B cell (primary cell): Measurements from ENCODE around the gene NUDT3. TPM values are rescaled to one million over a fixed set of nuclear protein-coding genes. Genes with fewer than 3 reads are reported as not detected.
"Not testable (repeated sequence)": the region's sequence is repeated elsewhere in the genome, so short reads cannot be mapped to it uniquely, and the experiment has no call there.

ENCODE experiments used
- ATAC-seq: fragments of 200-7000 bp; cut with Tn5 transposase; one replicate; pipeline ENCODE4 v1.10.0; 2021; ENCODE audit warnings: low read depth, mild to moderate bottlenecking, moderate number of reproducible peaks, moderate library complexity
- CTCF ChIA-PET: fragments of 350-600 bp; sonication (Branson Sonifier 250); formaldehyde crosslinking; loops from one replicate; lab custom pipeline; 2021; ENCODE audit warnings: antibody characterized with exemption, inconsistent platforms; lab: Charles Lee
- POLR2A ChIA-PET: fragments of 350-600 bp; sonication (Branson Sonifier 250); formaldehyde crosslinking; loops from one replicate; lab custom pipeline; 2021; ENCODE audit warnings: antibody characterized with exemption; lab: Charles Lee
- DNase-seq: peaks from one replicate; pipeline ENCODE4 v3.0.0; 2013
- H2AFZ ChIP-seq: 2 replicates; pipeline ENCODE4 v1.6.1; 2012; ENCODE audit warnings: mild to moderate bottlenecking, low read depth, low read length; ENCODE audit not compliant: insufficient read depth, poor library complexity, severe bottlenecking
- H3K27ac ChIP-seq, 2 donors: 1 replicate in 1 of 2; 2 replicates in 1 of 2; pipeline ENCODE4 v1.5.1; 2012 to 2013; ENCODE audit warnings: low read length in 2 of 2, mild to moderate bottlenecking in 2 of 2, moderate library complexity in 1 of 2
- H3K27me3 ChIP-seq, 4 experiments: fragments of 200-600 bp in 1 of 4; sonication (generic) in 1 of 4; replicated peaks in 1 of 4; 1 replicate in 2 of 4; 2 replicates in 2 of 4; pipeline versions ENCODE4 v1.6.1 to v1.7.0; 2013 to 2016; ENCODE audit warnings: low read length in 3 of 4, mild to moderate bottlenecking in 2 of 4, mixed read lengths in 1 of 4, moderate library complexity in 1 of 4; ENCODE audit not compliant: insufficient read depth in 4 of 4, control insufficient read depth in 3 of 4; ENCODE audit errors: control extremely low read depth in 1 of 4
- H3K36me3 ChIP-seq, 2 experiments: replicated peaks in 1 of 2; 1 replicate in 1 of 2; 2 replicates in 1 of 2; pipeline versions ENCODE4 v1.6.1 to v1.7.1; 2013; ENCODE audit warnings: low read length in 1 of 2; ENCODE audit not compliant: insufficient read depth in 2 of 2, control insufficient read depth in 1 of 2; ENCODE audit errors: control extremely low read depth in 1 of 2, extremely low read depth in 1 of 2
- H3K4me1 ChIP-seq, 2 donors: fragments of 200-600 bp in 1 of 2; sonication (generic) in 1 of 2; 1 replicate in 1 of 2; 2 replicates in 1 of 2; pipeline versions ENCODE4 v1.5.1 to v1.6.1; 2013 to 2017; ENCODE audit warnings: low read length in 2 of 2; ENCODE audit not compliant: control insufficient read depth in 2 of 2, insufficient read depth in 2 of 2
- H3K4me2 ChIP-seq: replicated peaks from 2 replicates; pipeline ENCODE3; 2012; ENCODE audit warnings: mild to moderate bottlenecking, low read depth, low read length; ENCODE audit not compliant: poor library complexity, severe bottlenecking
- H3K4me3 ChIP-seq, 5 experiments: fragments of 200-600 bp in 1 of 5; sonication (generic) in 1 of 5; 1 replicate in 3 of 5; 2 replicates in 2 of 5; pipeline versions ENCODE4 v1.5.1 to v1.7.0; 2011 to 2016; ENCODE audit warnings: low read length in 4 of 5, mild to moderate bottlenecking in 4 of 5, low read depth in 2 of 5, control low read depth in 1 of 5, moderate library complexity in 1 of 5; ENCODE audit not compliant: insufficient read depth in 1 of 5; ENCODE audit errors: control extremely low read depth in 1 of 5, extremely low read depth in 1 of 5
- H3K79me2 ChIP-seq: fragments of 200-600 bp; sonication (generic); one replicate; pipeline ENCODE4 v1.6.0; 2016; ENCODE audit warnings: low read length; ENCODE audit not compliant: control insufficient read depth, insufficient read depth
- H3K9ac ChIP-seq: fragments of 200-600 bp; sonication (generic); 2 replicates; pipeline ENCODE4 v1.6.1; 2017; ENCODE audit warnings: mild to moderate bottlenecking, low read length, moderate library complexity
- H3K9me3 ChIP-seq, 3 donors: one replicate each; pipeline versions ENCODE4 v1.6.1 to v1.7.1; 2013; ENCODE audit warnings: low read length in 2 of 3; ENCODE audit not compliant: control insufficient read depth in 2 of 3, insufficient read depth in 1 of 3; ENCODE audit errors: control extremely low read depth in 1 of 3
- H4K20me1 ChIP-seq: 2 replicates; pipeline ENCODE4 v1.6.0; 2012; ENCODE audit warnings: mild to moderate bottlenecking, low read length; ENCODE audit not compliant: insufficient read depth, control insufficient read depth, poor library complexity, severe bottlenecking
- H3K27ac Mint-ChIP-seq: one replicate; pipeline ENCODE4 v1.8.0; 2021; ENCODE audit warnings: mixed read lengths
- H3K27me3 Mint-ChIP-seq: one replicate; pipeline ENCODE4 v1.8.0; 2021; ENCODE audit warnings: mixed read lengths
- H3K4me1 Mint-ChIP-seq: one replicate; pipeline ENCODE4 v1.8.0; 2021; ENCODE audit warnings: mixed read lengths
- H3K4me3 Mint-ChIP-seq: one replicate; pipeline ENCODE4 v1.8.0; 2021; ENCODE audit warnings: mixed read lengths
- H3K9me3 Mint-ChIP-seq: one replicate; pipeline ENCODE4 v1.8.0; 2022; ENCODE audit warnings: mixed read lengths; ENCODE audit not compliant: insufficient read depth
- EZH2 ChIP-seq: IDR thresholded peaks from 2 replicates; pipeline ENCODE4 v1.6.1; 2012; ENCODE audit warnings: borderline replicate concordance, low read depth, mild to moderate bottlenecking, moderate library complexity, low read length; ENCODE audit not compliant: insufficient read depth, poor library complexity, severe bottlenecking
- WGBS: methylation state at CpG from one replicate; pipeline ENCODE4 v1.1.5; 2013; ENCODE audit warnings: missing lambda C conversion rate; ENCODE audit not compliant: insufficient coverage; 5-methylcytosine and 5-hydroxymethylcytosine counted together
- intact Hi-C: fragments of 100-400 bp; cut with micrococcal nuclease; formaldehyde crosslinking; loops from one replicate; pipeline ENCODE4 v1.10.0; 2022
- polyA plus RNA-seq: library from polyadenylated mRNA; depleted of rRNA; stranded (reverse); fragments of >200 nt; gene quantifications from 2 replicates; pipeline ENCODE4 v1.2.3, GENCODE V29; 2012
- total RNA-seq, 2 donors: library from RNA; stranded (reverse); fragments of 120-200 nt in 1 of 2; gene quantifications; 1 replicate in 1 of 2; 2 replicates in 1 of 2; pipeline versions ENCODE4 v1.2.3 to v1.2.4, GENCODE V29; 2013 to 2022
- TF ChIP-seq, protein P1 (sequence below): fragments of 200-600 bp; IDR thresholded peaks from one replicate; pipeline ENCODE4 v1.8.0; 2022; ENCODE audit warnings: antibody characterized with exemption, mild to moderate bottlenecking

NUDT3 gene
- total and polyA plus RNA-seq, 2 donors (not counting 1 experiment from before 2014, with no cell fraction given) = 18.2 to 37.4 TPM

DNA sequence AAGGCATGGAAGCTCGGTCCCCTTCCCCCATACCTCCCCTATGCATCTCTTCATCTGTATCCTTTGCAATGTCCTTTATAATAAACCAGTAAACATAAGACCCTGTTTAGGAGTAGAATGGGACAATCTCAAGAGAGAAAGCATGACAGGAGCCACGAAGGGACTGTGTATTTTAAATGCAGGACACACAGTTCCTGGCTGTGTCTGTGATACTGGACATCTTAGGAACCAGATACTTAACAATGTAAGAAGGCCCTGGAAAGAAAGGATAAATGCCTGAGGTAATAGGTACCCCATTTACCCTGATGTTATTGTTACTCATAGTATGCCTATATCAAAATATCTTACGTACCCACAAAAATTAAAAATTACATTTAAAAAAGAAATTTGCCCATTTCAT is 36.6 kb downstream of the NUDT3 start:
- POLR2A ChIA-PET = no interaction called here
- Histone ChIP-seq H3K36me3 (no peaks in the 10 kb centered on the region), H2AFZ (no peak overlapping the region), H3K9ac (no peak overlapping the region), H3K27ac (no peak overlapping the region), H3K4me3 (no peak overlapping the region), H4K20me1 (peaks cover 33% of the 10 kb centered on the region), H3K79me2 (peaks cover 93% of the 10 kb centered on the region), H3K4me2 (no peak overlapping the region), H3K9me3 (no peaks in the 10 kb centered on the region), H3K27me3 (no peaks in the 10 kb centered on the region), H3K4me1 (peaks cover 5 to 7% of the 10 kb centered on the region in 2 donors)
- H3K4me1 Mint-ChIP-seq = peaks cover 32% of the 10 kb centered on the region
- no peaks in the 10 kb centered on the region for H3K27me3 Mint-ChIP-seq
- no peak overlapping the region for H3K4me3 Mint-ChIP-seq
- CTCF ChIA-PET = no interaction called here
- DNase-seq (no peak), ATAC-seq (no peak)
- H3K9me3 Mint-ChIP-seq = no peaks in the 10 kb centered on the region
- intact Hi-C loops = no loop called here
- TF ChIP-seq, protein P1, sequence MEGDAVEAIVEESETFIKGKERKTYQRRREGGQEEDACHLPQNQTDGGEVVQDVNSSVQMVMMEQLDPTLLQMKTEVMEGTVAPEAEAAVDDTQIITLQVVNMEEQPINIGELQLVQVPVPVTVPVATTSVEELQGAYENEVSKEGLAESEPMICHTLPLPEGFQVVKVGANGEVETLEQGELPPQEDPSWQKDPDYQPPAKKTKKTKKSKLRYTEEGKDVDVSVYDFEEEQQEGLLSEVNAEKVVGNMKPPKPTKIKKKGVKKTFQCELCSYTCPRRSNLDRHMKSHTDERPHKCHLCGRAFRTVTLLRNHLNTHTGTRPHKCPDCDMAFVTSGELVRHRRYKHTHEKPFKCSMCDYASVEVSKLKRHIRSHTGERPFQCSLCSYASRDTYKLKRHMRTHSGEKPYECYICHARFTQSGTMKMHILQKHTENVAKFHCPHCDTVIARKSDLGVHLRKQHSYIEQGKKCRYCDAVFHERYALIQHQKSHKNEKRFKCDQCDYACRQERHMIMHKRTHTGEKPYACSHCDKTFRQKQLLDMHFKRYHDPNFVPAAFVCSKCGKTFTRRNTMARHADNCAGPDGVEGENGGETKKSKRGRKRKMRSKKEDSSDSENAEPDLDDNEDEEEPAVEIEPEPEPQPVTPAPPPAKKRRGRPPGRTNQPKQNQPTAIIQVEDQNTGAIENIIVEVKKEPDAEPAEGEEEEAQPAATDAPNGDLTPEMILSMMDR = no peak
- TF ChIP-seq EZH2 = no peak
- WGBS = no CpG with 5 or more reads among the region's 3 CpGs
- no peak overlapping the region for H3K27ac Mint-ChIP-seq

DNA sequence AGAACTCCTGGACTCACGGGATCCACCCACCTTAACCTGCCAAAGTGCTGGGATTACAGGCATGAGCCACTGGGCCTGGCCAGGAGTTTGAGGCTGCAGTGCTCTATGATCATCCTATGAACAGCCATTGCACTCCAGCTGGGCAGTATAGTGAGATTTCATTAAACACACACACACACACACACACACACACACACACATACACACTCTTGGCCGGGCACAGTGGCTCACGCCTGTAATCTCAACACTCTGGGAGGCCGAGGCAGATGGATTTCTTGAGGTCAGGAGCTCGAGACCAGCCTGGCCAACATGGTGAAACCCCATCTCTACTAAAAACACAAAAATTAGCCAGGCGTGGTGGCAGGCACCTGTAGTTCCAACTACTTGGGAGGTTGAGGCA is 38.2 kb downstream of the NUDT3 start:
- DNase-seq, H3K27me3 Mint-ChIP-seq, H2AFZ ChIP-seq, H3K36me3 ChIP-seq, H3K27ac Mint-ChIP-seq, H3K27ac ChIP-seq, H3K4me3 ChIP-seq, H3K9me3 Mint-ChIP-seq, H3K9me3 ChIP-seq, H3K4me3 Mint-ChIP-seq, H3K4me2 ChIP-seq, H3K9ac ChIP-seq, ATAC-seq, H3K27me3 ChIP-seq, intact Hi-C loops: not testable (repeated sequence)
- Histone ChIP-seq H3K79me2 (peaks cover 90% of the 10 kb centered on the region), H4K20me1 (peaks cover 28% of the 10 kb centered on the region), H3K4me1 (peaks cover 8 to 15% of the 10 kb centered on the region in 2 donors)
- 82% methylated on average over 2 of the region's 6 CpGs for WGBS
- ChIA-PET POLR2A (interaction anchor here (0.8 kb wide), 1 partner anchor 11 kb away, joined by 4 read pairs; no protein-coding TSS in a partner anchor), CTCF (interaction anchor here (0.6 kb wide), 2 partner anchors 30 to 61 kb away, joined by 3 to 4 read pairs; no protein-coding TSS in a partner anchor)
- peaks cover 30% of the 10 kb centered on the region for H3K4me1 Mint-ChIP-seq

DNA sequence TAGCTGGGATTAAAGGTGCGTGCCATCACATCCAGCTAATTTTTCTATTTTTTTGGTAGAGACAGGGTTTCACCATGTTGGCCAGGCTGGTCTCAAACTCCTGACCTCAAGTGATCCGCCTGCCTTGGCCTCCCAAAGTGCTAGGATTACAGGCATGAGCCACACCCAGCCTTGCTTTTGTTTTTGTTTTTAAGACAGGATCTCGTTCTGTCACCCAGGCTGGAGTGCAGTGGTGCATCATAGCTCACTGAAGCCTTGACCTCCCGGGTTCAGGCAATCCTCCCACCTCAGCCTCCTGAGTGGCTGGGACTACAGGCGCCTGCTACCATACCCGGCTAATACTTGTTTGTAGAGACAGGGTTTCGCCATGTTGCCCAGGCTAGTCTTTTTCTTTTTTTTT is 38.9 kb downstream of the NUDT3 start:
- POLR2A ChIA-PET, H3K4me2 ChIP-seq, H3K4me3 Mint-ChIP-seq, H3K9ac ChIP-seq, intact Hi-C loops, H3K9me3 Mint-ChIP-seq, ATAC-seq, CTCF ChIA-PET, DNase-seq, H3K9me3 ChIP-seq, H3K4me3 ChIP-seq, H3K27me3 ChIP-seq, H2AFZ ChIP-seq, H3K27ac Mint-ChIP-seq, H3K27ac ChIP-seq, H3K36me3 ChIP-seq, H3K27me3 Mint-ChIP-seq: not testable (repeated sequence)
- H3K79me2 ChIP-seq = peaks cover 90% of the 10 kb centered on the region
- WGBS = 90% methylated on average over 3 of the region's 7 CpGs
- H3K4me1 Mint-ChIP-seq = peaks cover 33% of the 10 kb centered on the region
- peaks cover 8 to 15% of the 10 kb centered on the region in 2 donors for H3K4me1 ChIP-seq
- peaks cover 22% of the 10 kb centered on the region for H4K20me1 ChIP-seq
